Suprapubic skin (tissue), 3 donors: ENCODE measurements around the gene LARP1B.

Experiments used
- CTCF ChIP-seq, 2 donors: fragments of 200-600 bp in 1 of 2; fragments of 450-650 bp in 1 of 2; sonication (generic) in 1 of 2; IDR thresholded peaks; one replicate each; pipeline ENCODE4 v1.5.1; 2016 to 2019; ENCODE audit warnings: antibody characterized with exemption in 2 of 2, mild to moderate bottlenecking in 1 of 2, moderate library complexity in 1 of 2
- EP300 ChIP-seq: sonication (generic); formaldehyde crosslinking; IDR thresholded peaks from one replicate; pipeline ENCODE4 v1.6.1; 2017; ENCODE audit warnings: antibody characterized with exemption
- POLR2A ChIP-seq, 2 donors: fragments of 450-650 bp; IDR thresholded peaks; one replicate each; pipeline ENCODE4 v1.6.1; 2017; ENCODE audit warnings: antibody characterized with exemption in 2 of 2, mild to moderate bottlenecking in 2 of 2, moderate library complexity in 2 of 2

- TF ChIP-seq CTCF (IDR thresholded peaks at IDR 0.05) = no peak
- TF ChIP-seq POLR2A (IDR thresholded peaks at IDR 0.05) = no peak
- no peak for TF ChIP-seq EP300
Observed at GRCh38 chr4:128166982-128167381, 105.9 kb downstream of the LARP1B start.
